NCI-H524 treated with DMSO at 0.1 percent for 48 hours (cell line): Measurements from ENCODE around the gene ELP6.
"Not testable (repeated sequence)": the region's sequence is repeated elsewhere in the genome, so short reads cannot be mapped to it uniquely, and the experiment has no call there.

Experiments
- DNase-seq: peaks from one replicate; lab custom pipeline; 2025; lab: John Stamatoyannopoulos, UW

The ELP6 gene

GRCh38 chr3:47459534-47460085, 53.9 kb downstream of the ELP6 start:
- DNase-seq, result not testable (repeated sequence)

GRCh38 chr3:47456984-47457383, 56.5 kb downstream of the ELP6 start:
- DNase-seq, result no peak

GRCh38 chr3:47455806-47456452, 57.6 kb downstream of the ELP6 start:
- no peak for DNase-seq

- no peak for DNase-seq
These were observed 60.9 kb downstream of the ELP6 start for GRCh38 chr3:47452453-47453215.
